Activated T-helper 1 cell treated with Interleukin-2 at 50 U/mL for 16 hours (primary cell): ENCODE data around the gene BTF3.
A peak's percentile ranks its signal among the peaks of the same experiment; 100 is the strongest.
"Not testable (repeated sequence)": the region's sequence is repeated elsewhere in the genome, so short reads cannot be mapped to it uniquely, and the experiment has no call there.

Source experiments
- DNase-seq: peaks from one replicate; pipeline ENCODE4 v3.0.0-alpha.2; 2020; ENCODE audit warnings: low read depth

Gene BTF3

DNA sequence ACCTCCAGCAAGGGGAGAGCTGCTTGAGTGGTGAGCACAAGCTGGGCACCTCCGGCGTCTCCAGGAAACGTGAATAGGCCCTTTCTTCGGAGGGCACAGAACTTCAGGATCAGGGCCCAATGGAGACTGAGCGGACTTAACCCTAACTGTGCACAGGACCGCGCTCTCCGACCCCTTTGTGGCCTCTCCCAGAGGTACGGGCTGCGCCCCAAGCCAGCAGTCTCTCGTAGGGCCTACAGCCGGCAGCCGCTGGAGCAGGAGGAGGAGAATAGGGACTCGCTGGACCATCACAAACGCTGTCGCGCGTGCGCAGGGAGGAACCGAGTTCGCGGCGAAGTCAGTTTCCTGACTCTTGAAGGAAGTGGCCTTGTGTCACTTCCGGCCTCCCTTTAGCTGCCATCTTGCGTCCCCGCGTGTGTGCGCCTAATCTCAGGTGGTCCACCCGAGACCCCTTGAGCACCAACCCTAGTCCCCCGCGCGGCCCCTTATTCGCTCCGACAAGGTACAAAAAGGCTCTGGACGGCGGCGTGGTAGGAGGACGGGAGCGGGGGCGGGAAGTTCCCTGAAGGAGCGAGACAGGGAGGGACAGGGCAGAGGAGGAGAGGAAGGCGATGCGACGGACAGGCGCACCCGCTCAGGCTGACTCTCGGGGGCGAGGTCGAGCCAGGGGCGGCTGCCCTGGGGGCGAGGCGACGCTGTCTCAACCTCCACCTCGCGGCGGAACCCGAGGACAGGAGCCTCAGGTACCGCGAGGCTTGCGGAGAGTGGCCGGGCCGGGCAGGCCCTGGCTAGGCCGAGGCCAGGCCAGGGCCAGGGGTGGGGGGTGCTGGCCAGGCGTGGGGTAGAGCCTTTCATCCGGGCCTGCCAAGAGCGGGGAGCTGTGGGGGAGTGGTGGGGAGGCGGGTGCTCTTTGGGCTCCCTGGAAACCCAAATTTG lies at the start of gene BTF3:
Gene BTF3, plus strand, starts transcription at position 386 of the 936 bp plus-strand sequence. Its CDS starts 226 bp downstream, at position 612.
- DNase-seq, result peak; percentile 86

DNA sequence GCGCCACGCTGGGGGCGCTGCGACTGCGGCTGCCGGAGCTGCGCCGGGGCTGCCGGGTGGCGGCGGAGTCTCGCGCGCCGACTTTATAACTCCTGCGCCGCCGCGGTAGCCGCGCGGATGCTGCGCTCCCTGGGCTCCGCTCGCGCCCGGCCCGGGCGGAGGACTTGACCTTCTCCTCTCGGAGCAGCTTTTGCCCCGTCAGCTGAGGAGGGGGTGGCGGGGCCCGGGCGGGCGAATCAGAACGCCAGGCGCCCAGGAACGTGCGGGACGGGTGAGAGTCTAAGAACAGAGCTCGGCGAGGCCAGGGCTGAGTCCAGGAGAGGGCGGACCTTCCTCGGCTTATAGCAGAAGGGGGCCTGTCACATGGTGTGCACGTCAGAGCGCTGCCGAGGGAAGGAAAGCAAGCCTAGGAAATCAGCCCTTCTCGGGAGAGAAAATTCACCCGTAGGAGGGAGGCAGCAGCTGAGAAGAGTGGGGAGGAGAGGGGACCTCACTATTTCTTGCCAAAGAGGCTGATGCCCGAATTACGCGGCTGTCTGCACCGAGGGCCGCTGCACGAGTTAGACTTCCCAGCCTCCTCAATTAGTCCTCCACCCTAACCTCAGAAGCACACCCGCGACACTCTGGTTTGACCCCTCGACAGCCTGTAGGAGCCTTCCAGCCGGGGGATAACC lies 49.6 kb upstream of the BTF3 start, which contains the start of gene FOXD1:
Gene FOXD1, minus strand, starts transcription at position 315 of the 674 bp plus-strand sequence. CDS start 415 bp downstream, outside the sequence.
- DNase-seq, result no peak

DNA sequence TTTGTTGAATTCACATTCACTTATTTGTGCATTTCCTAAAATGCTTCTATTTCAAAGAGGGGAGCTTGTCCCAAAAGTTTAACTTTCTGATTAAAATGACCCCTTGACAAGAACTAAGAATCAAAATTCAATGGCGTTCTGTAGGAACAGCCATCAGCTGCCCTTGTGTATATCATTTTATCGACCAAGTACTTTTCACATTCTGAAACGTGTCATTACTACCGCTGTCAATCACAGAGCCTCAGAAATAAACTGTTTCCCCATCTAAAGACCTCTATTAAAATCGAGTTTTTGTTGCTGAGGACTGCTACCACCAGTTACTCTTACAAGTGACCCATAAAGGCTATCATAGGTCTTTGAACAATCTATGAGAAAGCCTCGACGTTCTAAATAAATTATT lies 48.1 kb upstream of the BTF3 start:
- DNase-seq, result no peak

DNA sequence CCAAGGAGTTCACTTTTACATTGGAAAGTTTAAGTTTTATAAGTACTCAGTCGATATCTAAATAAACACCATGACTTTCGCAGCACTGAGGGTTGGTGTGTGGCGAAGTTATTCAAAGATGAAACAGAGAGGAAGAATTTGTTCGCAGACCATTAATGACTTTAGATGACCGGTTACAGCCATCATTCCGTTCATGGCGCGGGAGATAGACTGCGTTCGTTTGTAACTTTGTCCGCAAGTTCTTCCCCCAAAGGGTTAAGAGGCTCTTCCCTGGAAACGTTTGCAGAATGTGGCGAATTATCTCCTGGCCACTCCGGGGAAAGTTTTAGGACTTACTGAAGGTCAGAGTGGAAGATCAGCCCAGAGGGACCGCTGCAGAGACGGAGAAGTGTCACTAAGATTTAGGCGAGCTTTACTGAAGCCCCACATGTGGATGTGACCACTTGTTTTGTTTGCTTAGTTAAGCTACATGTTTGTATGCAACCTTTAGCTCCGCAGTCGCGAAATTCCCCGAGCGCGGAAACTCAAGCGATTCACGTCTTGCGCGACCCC lies 47.5 kb upstream of the BTF3 start:
- DNase-seq, result no peak

DNA sequence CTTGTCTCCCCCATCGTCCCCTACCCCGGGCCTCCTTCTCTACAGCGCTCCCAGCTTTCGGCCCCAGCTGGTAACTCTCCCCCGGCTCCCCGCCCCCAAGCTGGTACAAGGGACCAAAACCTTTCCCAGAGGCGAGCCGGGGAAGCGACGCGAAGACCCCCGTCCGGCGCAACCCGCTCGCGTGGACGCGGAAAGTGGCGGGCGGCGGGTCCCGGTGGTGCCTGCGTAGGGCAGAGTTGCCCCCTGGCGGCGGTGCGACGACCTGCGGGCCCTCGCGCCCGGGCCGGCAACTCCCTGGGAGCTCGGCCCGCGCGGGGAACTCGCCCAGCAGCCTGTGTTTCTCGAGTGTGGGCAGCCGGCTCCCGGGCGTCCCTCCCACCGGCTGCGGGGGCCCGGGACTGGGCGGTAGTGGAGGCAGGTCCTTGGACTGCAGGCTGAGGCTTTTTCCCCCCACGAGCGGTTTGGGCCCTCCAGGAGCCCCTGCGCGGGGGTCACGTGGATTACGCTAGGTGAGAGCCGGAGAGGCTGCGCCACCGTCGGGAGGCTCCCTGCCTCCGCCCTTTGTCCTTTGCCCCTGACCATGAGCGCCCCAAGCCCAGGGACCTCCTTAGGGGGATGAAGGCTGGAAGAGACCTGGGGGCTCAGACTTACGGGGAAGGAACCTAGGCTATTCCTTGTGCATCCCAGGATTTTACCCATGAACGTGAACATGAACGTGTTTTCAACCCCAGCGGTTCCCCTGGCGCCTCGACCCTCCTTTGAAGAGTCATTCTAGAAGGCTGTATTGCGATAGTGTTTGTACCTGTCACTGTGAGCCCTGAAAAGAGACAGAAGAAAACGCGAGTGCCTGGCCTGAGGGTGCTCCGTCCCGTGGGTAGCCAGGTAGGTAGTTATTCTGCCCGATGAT lies 46.8 kb upstream of the BTF3 start:
- DNase-seq, result peak; percentile 43

DNA sequence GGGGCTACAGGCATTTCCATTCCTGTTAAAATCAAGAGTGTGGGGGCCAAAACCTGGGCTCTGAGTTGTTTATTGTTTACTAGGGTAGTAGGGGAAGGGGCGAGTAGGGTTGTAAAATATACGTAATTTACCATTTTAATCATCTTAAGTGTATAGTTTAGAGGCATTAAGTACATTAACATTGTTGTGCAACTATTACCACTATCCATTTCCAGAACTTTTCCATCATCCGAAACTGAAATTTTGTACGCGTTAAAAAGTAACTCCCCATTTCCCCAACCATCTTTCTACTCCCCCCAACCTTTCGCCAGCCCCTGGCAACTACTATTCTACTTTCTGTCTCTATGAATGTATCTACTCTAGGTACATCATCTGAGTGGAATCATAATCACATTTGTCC lies 46.0 kb upstream of the BTF3 start:
- no peak for DNase-seq

DNA sequence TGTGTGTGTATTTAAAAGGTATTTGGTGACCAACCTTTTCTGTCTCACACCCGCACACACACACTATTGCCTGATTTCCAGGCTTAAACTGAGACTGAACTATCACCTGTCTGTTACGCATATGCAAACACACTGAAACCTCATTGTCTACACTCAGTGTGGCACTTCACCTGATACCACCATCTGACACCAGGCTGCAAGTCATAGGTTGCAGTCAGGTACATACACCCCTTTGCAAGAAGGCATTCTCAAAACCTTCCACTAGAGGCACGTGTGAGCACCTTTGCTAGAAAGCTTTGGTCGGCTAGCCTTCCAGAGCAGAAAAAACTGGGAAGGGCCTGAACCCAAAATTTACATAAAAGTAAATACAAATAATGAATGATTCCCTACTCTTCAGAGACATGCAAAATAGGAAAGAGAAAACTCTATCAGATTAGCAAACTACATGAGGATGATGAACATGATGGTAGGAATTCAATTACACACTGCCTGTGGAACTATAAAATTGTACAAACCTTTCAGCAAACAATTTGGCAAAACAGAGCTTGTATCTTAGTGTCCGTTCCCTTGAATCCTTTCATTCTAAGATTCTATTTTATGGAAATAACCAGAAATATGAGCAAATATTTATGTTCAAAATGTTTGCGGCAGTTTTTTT lies 43.7 kb upstream of the BTF3 start:
- no peak for DNase-seq

DNA sequence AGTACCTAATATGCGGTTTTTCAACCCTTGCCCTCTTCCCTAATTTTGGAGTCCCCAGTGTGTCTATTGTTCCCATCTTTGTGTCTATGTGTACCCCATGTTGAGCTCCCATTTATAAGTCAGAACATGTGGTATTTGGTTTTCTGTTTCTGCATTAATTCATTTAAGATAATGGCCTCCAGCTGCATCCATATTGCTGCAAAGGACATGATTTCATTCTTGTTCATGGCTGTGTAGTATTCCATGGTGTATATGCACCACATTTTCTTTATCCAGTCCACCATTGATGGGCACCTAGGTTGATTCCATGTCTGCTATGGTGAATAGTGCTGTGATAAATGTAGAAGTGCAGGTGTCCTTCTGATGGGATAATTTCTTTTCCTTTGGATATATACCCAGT lies 41.8 kb upstream of the BTF3 start:
- DNase-seq, result not testable (repeated sequence)

DNA sequence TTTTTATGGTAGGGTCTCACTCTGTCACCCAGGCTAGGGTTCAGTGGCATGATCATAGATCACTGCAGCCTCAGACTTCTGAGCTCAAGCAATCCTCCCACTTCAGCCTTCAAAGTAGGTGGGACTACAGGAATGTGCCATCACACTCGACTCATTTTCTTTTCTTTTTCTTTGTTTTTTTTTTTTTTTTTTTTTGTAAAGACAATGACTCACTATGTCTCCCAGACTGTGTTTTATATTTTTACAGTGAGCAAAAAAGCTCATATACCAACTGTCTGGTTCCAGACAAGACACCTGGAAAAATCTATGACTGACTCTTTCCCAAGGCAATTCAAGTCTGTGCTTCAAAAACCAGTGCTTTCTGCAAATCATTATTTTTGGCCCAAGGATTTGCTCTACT lies 38.9 kb upstream of the BTF3 start:
- DNase-seq, result no peak

DNA sequence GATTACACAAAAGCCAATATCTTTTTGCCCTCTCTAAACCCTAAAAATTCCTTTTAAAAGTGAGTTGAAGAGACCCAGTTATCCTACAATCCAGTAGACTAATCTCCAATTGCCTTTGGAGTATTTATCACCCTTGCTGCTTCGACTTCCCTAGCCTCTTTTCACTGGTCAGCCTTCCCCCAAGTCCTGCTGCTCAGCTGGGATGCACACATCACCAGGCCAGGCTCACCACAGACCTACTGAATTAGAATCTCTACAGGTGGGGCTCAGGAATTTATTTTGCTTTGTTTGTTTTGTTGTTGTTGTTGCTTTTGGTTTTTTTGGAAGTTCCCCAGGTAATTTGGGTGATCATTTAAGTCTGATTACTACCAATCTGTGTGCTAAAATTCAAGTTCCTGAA lies 38.1 kb upstream of the BTF3 start:
- DNase-seq, result no peak

DNA sequence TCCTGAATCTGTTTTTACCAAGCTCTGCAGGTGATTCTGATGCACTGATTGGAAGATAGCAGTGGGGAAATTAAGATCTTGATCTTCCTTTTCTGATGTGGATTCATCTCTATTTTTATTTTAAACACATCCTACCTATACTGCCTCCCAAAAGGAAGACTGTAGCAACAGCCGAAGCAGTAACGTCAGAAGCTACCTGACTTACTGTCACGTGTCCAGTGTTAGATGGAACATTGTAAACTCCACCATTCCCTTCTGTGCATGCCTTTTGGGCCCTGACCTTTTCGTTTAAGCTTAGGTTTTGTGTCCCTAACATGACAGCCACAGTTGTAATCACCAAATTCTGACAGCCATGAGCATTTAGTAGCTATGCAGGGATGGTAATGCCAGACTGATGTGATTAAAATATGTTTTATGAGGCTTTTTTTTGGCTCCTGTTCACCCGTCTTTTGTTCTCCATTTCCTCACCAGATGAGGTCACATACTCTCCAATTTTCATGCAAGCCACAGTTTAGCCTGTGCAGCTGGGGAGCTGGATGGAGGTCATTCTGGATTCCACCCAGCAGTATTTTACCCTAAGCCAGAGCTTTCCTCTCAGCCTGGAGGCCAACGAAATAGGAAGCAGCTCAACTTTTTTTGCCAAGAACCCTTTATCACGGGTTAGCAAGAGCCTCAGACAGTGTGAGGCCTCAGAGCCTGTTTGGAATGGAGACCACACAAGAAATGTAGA lies 34.1 kb upstream of the BTF3 start:
- no peak for DNase-seq

DNA sequence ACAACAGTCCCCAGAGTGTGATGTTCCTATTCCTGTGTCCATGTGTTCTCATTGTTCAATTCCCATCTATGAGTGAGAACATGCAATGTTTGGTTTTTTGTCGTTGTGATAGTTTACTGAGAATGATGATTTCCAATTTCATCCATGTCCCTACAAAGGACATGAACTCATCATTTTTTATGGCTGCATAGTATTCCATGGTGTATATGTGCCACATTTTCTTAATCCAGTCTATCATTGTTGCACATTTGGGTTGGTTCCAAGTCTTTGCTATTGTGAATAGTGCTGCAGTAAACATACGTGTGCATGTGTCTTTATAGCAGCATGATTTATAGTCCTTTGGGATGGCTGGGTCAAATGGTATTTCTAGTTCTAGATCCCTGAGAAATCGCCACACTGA lies 29.6 kb upstream of the BTF3 start:
- not testable (repeated sequence) for DNase-seq

DNA sequence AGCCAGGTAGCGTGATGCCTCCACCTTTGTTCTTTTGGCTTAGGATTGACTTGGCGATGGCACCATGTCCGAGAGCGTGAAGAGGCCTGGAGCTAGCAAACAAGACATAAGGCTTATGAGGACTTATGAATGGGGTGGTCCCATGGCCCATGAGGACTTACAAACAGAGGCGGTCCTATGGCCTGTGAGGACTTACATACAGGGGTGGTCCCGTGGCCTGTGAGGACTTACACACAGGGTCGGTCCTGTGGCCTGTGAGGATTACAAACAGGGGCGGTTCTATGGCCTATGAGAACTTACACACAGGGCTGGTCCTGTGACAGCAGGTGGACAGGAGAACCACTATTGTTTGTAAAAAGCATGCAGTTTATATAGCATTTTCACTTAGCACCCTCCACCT lies 28.4 kb upstream of the BTF3 start:
- DNase-seq, result no peak

DNA sequence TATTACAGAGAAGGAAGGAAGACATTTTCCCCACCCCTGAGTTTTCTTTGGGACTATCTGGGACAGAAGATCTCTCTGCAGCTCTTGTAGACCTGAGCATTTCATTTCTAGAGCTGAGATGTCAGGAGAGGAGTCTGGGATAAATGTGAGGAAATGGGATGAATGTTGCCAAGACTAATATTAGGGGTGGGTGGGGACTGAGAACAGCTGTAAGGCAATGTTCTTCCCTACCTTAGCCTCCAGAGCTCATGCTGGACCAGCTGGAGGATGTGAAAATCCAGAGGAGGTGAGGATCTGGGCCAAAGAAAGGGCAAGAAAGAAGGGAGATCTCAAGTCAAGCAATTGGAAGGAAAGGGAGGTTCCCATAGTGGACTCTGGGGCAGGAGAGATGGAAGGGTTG lies 26.6 kb upstream of the BTF3 start:
- DNase-seq, result no peak

DNA sequence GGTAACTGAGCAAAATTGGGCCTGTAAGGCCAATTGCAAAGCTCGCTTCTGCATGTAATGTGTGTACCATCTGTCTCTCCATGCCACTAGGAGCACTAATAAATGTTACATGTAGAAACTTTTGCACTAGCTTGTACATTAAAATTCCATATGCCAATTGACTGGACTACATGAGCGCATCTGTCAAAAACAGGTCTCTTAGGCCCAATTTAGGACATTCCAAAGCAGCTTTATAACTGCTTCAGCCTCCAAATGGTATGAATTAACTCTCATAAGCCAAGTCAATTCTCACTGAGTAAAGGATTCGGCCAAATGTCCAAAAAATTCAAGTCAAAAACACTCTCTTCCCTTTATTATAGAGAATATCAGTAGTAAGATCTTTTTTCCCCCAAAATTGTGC lies 26.1 kb upstream of the BTF3 start:
- no peak for DNase-seq

DNA sequence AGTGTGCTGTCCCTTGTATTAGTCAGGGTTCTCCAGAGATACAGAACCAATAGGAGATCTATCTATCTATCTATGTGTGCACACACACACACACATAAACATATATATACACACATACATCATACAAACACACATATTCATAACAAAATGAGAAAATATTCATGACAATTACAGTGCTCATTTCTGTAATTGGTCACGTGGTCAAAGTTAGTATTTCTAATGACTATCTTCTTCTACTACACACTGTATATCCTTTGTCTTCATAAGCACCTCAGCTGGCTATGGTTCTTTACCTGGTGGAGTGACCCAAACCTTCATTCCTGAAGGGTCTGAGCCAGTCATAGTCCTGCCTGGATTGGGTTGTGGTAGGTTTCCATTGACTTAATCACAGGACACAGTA lies 17.7 kb upstream of the BTF3 start:
- no peak for DNase-seq

DNA sequence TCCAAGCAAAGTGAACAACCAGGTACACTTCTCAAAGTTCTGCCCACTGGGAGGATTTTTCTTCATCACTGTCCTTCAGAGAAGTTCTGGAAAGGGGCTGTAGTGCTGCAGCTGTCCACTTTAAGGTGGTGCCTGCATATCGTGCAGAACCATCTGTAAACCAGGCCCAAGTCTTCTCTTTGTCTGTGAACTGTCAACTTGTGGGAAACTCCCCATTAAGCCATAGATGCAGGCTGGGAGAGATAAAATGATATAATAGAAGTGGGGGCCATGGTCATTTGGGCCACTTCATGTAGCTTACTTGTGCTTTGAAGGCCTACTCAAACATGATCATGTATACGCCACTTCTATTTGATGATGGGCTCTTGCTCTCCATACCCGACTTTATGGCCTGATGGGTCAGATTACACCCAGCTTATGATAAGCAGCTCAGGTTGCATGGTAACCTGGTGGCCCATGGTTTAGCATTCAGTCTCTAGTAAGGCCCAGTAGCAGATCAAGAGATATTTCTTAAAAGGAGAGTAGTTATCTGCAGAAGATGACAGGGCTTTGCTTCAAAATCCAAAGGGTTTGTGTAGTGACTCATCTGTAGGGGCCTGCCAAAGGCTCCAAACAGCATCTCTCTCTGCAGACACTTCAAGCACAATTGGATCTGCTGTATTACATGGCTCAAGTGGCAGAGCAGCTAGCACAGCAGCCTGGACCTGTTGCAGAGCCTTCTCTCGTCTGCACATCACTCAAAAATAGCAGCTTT lies 15.7 kb upstream of the BTF3 start:
- no peak for DNase-seq

DNA sequence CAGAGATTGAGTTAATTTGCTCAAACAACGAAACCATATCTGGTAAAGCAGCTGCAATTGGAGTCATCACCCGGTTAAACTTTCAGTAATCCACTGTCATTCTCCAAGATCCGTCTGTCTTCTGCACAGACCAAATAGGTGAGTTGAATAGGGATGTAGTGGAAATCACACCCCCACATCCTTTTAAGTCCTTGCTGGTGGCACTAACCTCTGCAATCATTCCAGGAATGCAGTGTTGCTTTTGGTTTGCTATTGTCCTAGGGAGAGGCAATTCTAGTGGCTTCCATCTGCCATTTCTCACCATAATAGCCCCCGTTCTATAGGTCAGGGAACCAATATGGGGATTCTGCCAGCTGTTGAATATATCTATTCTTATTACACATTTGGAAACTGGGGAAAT lies 14.6 kb upstream of the BTF3 start:
- DNase-seq, result no peak

DNA sequence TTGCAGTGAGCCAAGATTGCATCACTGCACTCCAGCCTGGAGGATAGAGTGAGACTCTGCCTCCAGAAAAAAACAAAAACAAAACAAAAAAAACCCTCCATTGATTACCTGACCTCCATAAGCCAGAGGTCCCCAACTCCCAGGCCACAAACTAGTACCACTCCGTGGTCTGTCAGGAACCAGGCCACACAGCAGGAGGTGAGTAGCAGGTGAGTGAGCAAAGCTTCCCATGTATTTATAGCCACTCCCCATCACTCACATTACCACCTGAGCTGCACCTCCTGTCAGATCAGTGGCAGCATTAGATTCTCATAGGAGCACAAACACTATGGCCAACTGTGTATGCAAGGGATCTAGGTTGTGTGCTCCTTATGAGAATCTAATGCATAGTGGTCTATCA lies 13.7 kb upstream of the BTF3 start:
- no peak for DNase-seq

DNA sequence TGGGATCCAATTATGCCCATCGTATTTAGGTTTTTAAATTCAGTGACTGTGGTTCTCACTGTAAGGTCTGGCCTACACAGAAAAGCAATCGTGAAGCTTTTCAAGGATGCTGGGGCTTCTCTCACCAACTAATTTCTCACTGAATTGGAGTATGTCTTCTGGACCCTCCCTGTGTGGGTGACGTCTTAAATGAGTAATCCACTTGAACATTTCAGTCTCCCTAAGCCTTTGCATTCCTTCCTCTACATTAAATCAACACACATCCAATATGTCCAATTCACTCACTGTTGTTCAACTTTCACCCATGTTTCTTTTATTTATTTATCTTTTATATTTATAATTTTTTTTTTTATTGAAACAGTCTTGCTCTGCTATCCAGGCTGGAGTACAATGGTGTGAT lies 12.5 kb upstream of the BTF3 start:
- DNase-seq, result no peak
